Subcutaneous adipose tissue (tissue), 4 donors: ENCODE measurements around the gene PROK2. TPM values are rescaled to one million over a fixed set of nuclear protein-coding genes. Genes with fewer than 3 reads are reported as not detected.

Experiments
- total RNA-seq, 4 donors: library from RNA; depleted of rRNA; stranded (reverse); fragments of >200 nt; gene quantifications; one replicate each; pipeline ENCODE4 v1.1.0, GENCODE V29; 2016
- TF ChIP-seq, protein P1 (sequence below): fragments of 450-650 bp; IDR thresholded peaks from one replicate; pipeline ENCODE4 v1.5.1; 2016; ENCODE audit warnings: low read depth, mild to moderate bottlenecking, control low read depth, antibody characterized with exemption, moderate library complexity

The PROK2 gene
- total RNA-seq, 4 donors from 2014 or later: 0.34 to 1.5 TPM; not detected in 2

DNA sequence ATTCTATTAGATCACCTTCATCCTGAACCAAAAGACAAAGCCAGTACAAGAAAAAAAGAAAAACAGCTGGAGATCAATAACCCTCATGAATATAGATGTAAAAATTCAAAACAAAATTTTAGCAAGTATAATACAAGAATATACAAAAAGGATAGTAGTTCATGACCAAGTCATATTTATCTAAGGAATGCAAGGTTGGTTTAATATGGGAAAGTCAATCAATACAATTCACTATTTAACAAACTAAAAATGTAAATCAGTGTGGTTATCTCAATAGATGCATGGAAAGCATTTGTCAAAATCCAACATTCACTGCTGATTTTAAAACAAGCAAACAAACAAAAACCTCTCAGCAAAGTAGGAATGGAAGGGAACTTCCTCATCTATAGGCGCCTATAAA is 42.3 kb downstream of the PROK2 start:
- TF ChIP-seq, protein P1, sequence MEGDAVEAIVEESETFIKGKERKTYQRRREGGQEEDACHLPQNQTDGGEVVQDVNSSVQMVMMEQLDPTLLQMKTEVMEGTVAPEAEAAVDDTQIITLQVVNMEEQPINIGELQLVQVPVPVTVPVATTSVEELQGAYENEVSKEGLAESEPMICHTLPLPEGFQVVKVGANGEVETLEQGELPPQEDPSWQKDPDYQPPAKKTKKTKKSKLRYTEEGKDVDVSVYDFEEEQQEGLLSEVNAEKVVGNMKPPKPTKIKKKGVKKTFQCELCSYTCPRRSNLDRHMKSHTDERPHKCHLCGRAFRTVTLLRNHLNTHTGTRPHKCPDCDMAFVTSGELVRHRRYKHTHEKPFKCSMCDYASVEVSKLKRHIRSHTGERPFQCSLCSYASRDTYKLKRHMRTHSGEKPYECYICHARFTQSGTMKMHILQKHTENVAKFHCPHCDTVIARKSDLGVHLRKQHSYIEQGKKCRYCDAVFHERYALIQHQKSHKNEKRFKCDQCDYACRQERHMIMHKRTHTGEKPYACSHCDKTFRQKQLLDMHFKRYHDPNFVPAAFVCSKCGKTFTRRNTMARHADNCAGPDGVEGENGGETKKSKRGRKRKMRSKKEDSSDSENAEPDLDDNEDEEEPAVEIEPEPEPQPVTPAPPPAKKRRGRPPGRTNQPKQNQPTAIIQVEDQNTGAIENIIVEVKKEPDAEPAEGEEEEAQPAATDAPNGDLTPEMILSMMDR: no peak

DNA sequence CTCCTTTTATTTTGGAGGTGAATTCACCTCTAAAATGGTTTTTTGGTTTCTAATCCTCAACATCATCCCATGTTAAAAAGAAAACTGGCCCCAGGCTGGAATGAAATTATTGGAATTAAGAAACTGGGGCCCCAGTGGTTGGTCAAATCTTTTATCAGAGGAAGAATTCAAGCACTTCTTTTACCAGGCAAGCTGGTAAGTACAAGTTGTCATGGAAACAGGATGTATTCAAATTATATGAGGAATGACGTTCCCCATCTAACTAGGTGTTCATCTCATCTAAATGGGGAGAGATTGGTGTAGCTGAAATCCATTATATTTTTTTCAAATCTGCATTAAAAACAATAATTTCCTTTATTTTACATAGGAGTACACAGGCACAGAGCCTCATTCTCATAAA is 50.1 kb downstream of the PROK2 start:
- TF ChIP-seq, protein P1: no peak

DNA sequence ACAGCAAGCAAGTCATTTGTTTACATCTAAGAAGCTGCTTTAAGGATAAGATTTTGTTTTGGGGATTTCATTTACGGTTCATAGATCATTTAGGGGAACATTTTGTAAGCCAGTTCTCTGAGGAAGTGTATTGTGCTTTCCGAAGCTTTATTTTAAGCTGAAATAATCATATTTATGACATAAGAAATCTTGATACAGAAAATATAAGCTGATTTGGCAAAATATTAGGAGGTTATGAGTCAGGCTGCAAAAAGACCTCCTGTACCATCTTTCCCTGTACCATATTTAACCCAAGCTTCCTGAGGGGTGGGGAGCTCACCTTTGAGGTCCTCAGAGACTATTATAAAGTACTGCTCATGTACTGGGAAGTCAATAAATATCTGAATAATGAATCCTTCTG is 51.6 kb downstream of the PROK2 start:
- TF ChIP-seq, protein P1: no peak

DNA sequence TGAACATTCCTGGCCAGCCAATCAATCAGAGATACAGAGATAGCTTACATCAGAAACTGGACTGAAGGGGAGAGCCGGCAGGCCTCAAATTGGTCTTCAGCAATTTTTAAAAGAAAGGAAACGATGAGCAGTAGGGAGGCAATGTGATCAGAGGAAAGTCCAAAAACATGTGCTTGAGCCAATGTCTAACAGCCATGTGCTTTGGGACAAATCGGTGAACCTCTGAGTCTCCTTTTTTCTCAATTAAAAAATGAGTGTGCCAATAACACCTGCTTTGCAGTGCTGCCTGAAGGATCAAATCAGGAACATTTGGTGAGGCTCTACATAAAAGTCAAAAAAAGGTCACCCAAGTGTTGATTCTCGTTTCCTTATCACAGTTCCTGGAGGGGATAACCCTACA is 52.3 kb downstream of the PROK2 start:
- TF ChIP-seq, protein P1: no peak

DNA sequence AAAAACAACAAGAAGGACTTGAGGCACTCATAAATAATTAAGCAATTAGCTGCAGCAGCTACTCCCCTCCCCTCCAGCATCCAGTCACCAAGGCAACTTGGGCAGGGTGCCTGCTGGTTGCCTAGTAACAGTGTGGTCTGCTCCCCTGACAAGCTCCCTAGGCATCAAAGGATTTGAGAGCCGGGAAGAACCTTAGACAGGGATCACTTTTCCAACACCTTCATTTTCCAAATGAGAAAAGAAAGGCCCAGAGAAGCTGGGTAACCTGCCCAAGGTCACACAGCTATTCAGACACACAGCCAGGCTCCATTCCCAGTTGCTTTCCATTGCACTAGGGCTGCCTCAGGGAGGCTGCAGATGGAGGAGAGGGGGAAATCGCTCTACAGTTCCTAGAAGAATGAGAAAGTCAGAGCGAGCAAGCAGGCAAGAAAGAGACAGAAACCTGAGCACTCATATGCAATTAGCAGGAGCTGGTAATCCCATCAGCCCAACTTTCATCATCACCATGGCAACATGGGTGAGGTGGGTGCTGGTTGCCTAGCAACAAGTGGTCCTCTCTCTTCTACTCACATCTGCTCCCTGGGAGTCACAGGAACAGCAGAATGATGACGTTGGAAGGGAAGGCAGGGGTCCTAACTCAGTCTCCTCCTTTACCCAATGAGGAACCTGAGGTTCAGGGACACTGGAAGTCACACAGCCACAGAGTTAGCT is 56.2 kb downstream of the PROK2 start:
- TF ChIP-seq, protein P1: no peak

DNA sequence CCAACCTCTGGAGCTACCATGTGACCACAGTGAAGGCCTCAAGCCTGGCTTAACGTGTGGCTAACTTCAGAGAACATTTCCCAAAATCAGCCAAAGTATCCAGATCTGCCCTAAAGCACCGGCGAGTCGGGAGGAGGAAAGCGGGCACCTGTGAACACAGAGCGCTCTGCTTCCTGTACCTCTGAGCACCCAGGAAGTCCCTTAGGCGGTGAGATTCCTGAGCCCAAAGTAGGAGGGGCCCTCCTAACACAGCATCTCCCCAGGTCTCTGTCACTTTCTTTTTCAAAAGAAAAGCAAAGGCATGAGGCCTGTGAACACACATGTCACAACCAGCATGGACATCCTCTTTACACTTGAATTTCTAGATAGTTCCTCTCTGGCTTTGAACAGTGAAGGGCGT is 58.8 kb downstream of the PROK2 start:
- TF ChIP-seq, protein P1: no peak

DNA sequence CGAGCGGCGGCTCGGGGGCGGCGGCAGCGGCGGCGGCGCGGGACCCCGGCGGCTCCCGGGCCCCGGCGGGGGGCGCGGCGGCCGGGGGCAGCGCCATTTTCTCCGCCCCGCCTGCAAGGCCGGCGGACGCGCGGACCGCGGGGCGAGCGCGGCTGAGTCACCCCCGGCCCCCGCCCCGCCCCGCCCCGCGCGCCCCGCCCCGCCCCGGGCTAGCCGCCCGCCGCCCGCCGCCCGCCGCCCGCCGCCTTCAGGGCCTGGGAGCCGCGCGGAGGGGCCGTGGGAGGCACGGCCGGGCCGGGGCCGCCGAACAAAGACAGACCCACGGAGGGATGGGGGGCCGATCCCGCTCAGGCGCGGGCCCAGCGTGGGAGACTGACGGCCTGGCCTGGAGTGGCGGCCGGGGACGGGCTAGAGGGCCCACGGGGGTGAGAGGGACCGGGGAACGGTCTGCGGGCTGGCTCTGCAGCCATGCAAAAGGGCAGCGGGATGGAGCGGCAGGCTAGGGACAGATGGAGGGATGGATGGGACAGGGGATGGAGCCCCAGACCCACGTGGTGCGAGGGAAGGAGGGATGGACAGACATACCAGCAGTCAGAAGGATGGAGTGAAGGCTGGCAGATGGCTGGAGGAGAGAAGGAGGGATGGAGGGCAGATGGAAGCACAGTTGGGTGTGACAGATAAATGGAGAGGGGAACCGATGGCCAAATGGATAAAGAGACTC is 59.5 kb downstream of the PROK2 start, which contains the start of gene EIF4E3:
Gene EIF4E3 (minus strand): TSS at position 132 of the 721 bp plus-strand sequence. CDS start 35 bp downstream, at position 97.
- TF ChIP-seq, protein P1: no peak
